Mesodermal cell (in vitro differentiated cells): ENCODE results near the gene RASGRF1. TPM values are rescaled to one million over a fixed set of nuclear protein-coding genes. Genes with fewer than 3 reads are reported as not detected.

Source experiments
- H3K27ac ChIP-seq: 2 replicates; pipeline ENCODE4 v1.7.0; 2013; ENCODE audit warnings: mild to moderate bottlenecking, low read depth, low read length, moderate library complexity; ENCODE audit not compliant: severe bottlenecking
- H3K36me3 ChIP-seq: 2 replicates; pipeline ENCODE4 v1.7.1; 2013; ENCODE audit warnings: mild to moderate bottlenecking, low read length, moderate library complexity; ENCODE audit not compliant: control insufficient read depth, insufficient read depth
- H3K4me1 ChIP-seq: one replicate; pipeline ENCODE4 v1.7.1; 2013; ENCODE audit warnings: mild to moderate bottlenecking, low read length; ENCODE audit not compliant: insufficient read depth, control insufficient read depth, poor library complexity, severe bottlenecking
- H3K4me3 ChIP-seq: 2 replicates; pipeline ENCODE4 v1.7.0; 2013; ENCODE audit warnings: low read length, control low read depth, mild to moderate bottlenecking; ENCODE audit not compliant: insufficient read depth, poor library complexity, severe bottlenecking; ENCODE audit errors: extremely low read depth
- H3K9me3 ChIP-seq: 2 replicates; pipeline ENCODE4 v1.7.1; 2013; ENCODE audit warnings: mild to moderate bottlenecking, low read length, moderate library complexity; ENCODE audit not compliant: control insufficient read depth
- WGBS, 2 experiments: methylation state at CpG; one replicate each; pipeline ENCODE4 v1.1.5; 2013; ENCODE audit warnings: missing lambda C conversion rate in 2 of 2; ENCODE audit not compliant: insufficient coverage in 2 of 2; 5-methylcytosine and 5-hydroxymethylcytosine counted together
- polyA plus RNA-seq, 2 experiments: library from polyadenylated mRNA; stranded (reverse); fragments of 50-300 nt; gene quantifications; one replicate each; pipeline ENCODE4 v1.2.3, GENCODE V29; 2013

The RASGRF1 gene
- polyA plus RNA-seq (2013, experiment 1 of 2) = 0.07 TPM
- polyA plus RNA-seq (2013, experiment 2 of 2) = 0.56 TPM

DNA sequence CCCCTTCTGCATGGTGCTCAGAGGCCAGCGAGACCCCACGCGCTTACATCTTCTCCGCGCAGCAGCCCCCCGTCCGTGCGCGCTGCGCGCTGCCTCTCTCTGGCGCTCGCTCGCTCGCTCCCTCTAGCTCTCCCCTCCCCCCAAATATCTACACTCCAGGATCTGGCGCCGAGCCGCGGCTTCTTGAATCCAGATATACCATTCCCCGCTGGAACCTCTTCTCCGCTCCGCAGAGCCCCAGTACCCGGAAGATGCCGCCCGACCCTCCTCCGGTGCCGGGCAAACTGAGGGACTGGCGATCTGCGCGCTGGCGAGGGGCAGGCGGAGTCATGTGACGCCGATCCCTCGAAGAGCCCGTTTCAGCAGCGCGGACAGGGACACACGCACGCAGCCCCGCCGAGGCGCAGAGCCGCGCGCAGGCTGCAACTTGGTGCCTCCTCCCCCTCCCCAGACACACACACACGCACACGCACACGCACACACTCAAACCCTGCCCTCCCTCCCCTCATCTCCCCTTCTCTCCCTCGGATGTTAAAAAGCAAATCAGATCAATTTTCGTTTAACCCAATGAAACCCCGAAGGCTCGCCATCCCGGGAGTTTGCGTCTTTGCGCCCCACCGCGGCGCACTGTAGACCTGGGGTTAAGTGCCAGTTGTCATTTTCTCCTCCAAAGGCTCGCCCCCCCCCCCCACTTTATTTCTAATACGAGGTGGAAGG, at the start of gene RASGRF1:
Gene RASGRF1, minus strand, starts transcription at position 294 of the 717 bp plus-strand sequence. Its CDS starts 282 bp downstream, at position 12.
- peak within 1 kb of the TSS; percentile 22 for H3K4me3 ChIP-seq
- 0% methylated on average over 49 of the region's 61 CpGs for WGBS, 2 experiments

GRCh38 chr15:79136434-79137046, 46.0 kb upstream of the RASGRF1 start:
- WGBS, 2 experiments = 14 to 19% methylated on average over 2 of the region's 3 CpGs
- no peak overlapping the region for H3K4me3 ChIP-seq
- no peaks in the 10 kb centered on the region for H3K4me1 ChIP-seq
- H3K27ac ChIP-seq = no peak overlapping the region
- H3K9me3 ChIP-seq = no peaks in the 10 kb centered on the region
- H3K36me3 ChIP-seq = no peaks in the 10 kb centered on the region

More for the DNA sequence above, at the start of gene RASGRF1:
- Histone ChIP-seq H3K9me3 (no peaks in the 10 kb centered on the region), H3K27ac (no peak within 1 kb of the TSS), H3K4me1 (peaks cover 9% of the 10 kb centered on the region), H3K36me3 (no peaks in the 10 kb centered on the region)

- Histone ChIP-seq H3K9me3 (no peaks in the 10 kb centered on the region), H3K36me3 (no peaks in the 10 kb centered on the region), H3K4me1 (no peaks in the 10 kb centered on the region), H3K27ac (no peak overlapping the region), H3K4me3 (no peak overlapping the region)
- 89 to 100% methylated on average over 1 of the region's 2 CpGs for WGBS, 2 experiments
These were observed 42.7 kb upstream of the RASGRF1 start for GRCh38 chr15:79133309-79133708.

GRCh38 chr15:79132770-79133169, 42.2 kb upstream of the RASGRF1 start:
- H3K4me1 ChIP-seq = no peaks in the 10 kb centered on the region
- H3K27ac ChIP-seq = no peak overlapping the region
- WGBS, 2 experiments = 83% methylated on average over 1 of the region's 1 CpG; no CpG with 5 or more reads in 1 of the 2 experiments
- no peaks in the 10 kb centered on the region for H3K36me3 ChIP-seq
- H3K9me3 ChIP-seq = no peaks in the 10 kb centered on the region
- H3K4me3 ChIP-seq = no peak overlapping the region

DNA sequence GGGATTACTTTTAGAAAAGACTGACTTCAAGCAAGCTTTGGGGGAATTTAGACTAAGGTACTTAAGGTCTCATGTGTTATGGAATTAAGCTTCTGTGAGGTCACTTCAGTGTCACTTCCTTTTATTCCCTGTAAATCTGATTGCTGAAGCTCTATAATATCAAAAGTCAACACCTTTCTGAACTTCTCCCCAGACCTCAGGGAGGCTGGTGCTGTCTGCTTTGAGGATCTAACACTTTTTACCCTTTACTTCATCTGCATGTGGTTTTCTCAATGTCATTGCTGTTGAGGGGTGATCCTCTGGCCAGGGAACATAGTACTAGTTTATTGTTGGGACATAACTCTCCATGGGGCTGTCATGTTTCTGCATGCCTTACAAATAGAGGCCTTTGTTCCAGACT, 41.8 kb upstream of the RASGRF1 start:
- Histone ChIP-seq H3K4me1 (no peaks in the 10 kb centered on the region), H3K36me3 (no peaks in the 10 kb centered on the region), H3K27ac (no peak overlapping the region), H3K9me3 (no peaks in the 10 kb centered on the region), H3K4me3 (no peak overlapping the region)

GRCh38 chr15:79130535-79131130, 40.1 kb upstream of the RASGRF1 start:
- H3K36me3 ChIP-seq = no peaks in the 10 kb centered on the region
- no peak overlapping the region for H3K4me3 ChIP-seq
- H3K27ac ChIP-seq = no peak overlapping the region
- 72 to 80% methylated on average over 3 to 4 of the region's 4 CpGs for WGBS, 2 experiments
- no peaks in the 10 kb centered on the region for H3K4me1 ChIP-seq
- no peaks in the 10 kb centered on the region for H3K9me3 ChIP-seq

- Histone ChIP-seq H3K4me1 (no peaks in the 10 kb centered on the region), H3K36me3 (no peaks in the 10 kb centered on the region), H3K9me3 (no peaks in the 10 kb centered on the region), H3K27ac (no peak overlapping the region), H3K4me3 (no peak overlapping the region)
- 80 to 94% methylated on average over 3 of the region's 3 CpGs for WGBS, 2 experiments
These were observed 38.7 kb upstream of the RASGRF1 start for GRCh38 chr15:79129235-79129634.

GRCh38 chr15:79128556-79128955, 38.0 kb upstream of the RASGRF1 start:
- H3K9me3 ChIP-seq = no peaks in the 10 kb centered on the region
- no peak overlapping the region for H3K27ac ChIP-seq
- 80 to 84% methylated on average over 3 of the region's 3 CpGs for WGBS, 2 experiments
- no peaks in the 10 kb centered on the region for H3K36me3 ChIP-seq
- H3K4me3 ChIP-seq = no peak overlapping the region
- H3K4me1 ChIP-seq = no peaks in the 10 kb centered on the region

DNA sequence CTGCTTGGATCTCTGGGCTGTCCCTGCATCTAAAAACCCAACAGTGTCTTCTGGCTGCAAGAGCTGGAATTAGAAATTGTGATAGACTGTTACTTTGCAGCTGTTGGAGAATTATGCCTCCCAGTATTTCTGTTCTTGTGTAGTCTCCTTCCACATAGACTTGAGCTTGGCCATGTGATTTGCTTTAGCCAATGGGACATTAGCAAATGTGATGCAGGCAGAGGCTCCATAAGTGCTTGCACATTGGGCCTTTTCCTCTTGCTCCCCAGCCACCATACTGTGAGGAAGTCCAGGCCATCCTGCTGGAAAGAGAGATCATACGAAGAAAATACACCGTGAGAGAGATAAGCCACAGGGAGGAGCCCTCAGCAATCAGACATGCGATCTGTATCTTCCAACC, 33.8 kb upstream of the RASGRF1 start:
- H3K27ac ChIP-seq = no peak overlapping the region
- no peaks in the 10 kb centered on the region for H3K36me3 ChIP-seq
- H3K4me3 ChIP-seq = no peak overlapping the region
- WGBS, 2 experiments = 70% methylated on average over 2 of the region's 3 CpGs; no CpG with 5 or more reads in 1 of the 2 experiments
- no peaks in the 10 kb centered on the region for H3K4me1 ChIP-seq
- H3K9me3 ChIP-seq = no peaks in the 10 kb centered on the region

DNA sequence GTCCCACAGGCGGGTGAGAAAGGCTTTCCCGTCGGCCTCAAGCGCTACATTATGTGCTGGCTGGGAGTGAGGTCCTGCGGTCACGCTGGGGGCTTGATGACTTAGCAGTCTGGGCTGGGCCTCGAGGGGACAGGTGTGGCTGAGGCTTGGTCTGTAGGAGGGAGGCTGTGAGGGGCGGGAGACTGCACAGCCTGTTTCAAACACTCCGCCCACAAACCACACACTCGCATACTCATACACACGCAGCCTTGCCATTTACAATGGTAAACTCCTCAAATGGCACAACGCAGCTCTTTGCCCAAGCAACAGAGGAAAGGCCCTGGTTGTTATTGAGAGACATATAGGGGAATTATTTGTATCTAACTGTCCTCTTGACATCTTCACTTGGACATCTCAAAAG, 32.4 kb upstream of the RASGRF1 start:
- H3K36me3 ChIP-seq = no peaks in the 10 kb centered on the region
- 100% methylated on average over 1 of the region's 12 CpGs for WGBS, 2 experiments
- H3K4me3 ChIP-seq = no peak overlapping the region
- no peaks in the 10 kb centered on the region for H3K4me1 ChIP-seq
- no peak overlapping the region for H3K27ac ChIP-seq
- no peaks in the 10 kb centered on the region for H3K9me3 ChIP-seq

GRCh38 chr15:79122391-79122790, 31.8 kb upstream of the RASGRF1 start:
- Histone ChIP-seq H3K36me3 (no peaks in the 10 kb centered on the region), H3K27ac (no peak overlapping the region), H3K9me3 (no peaks in the 10 kb centered on the region), H3K4me3 (no peak overlapping the region), H3K4me1 (no peaks in the 10 kb centered on the region)
- WGBS, 2 experiments = 87 to 100% methylated on average over 2 of the region's 5 CpGs
